ENCODE data around the gene OCLN.
"Not testable (repeated sequence)": the region's sequence is repeated elsewhere in the genome, so short reads cannot be mapped to it uniquely, and the experiment has no call there.

OCLN gene

GRCh38 chr5:69530561-69531405, 38.2 kb downstream of the OCLN start:
- DNase-seq = no peak
- H3K27ac Mint-ChIP-seq = peak overlapping the region; percentile 50
- H3K4me1 Mint-ChIP-seq = no peaks in the 10 kb centered on the region
- H3K4me3 Mint-ChIP-seq = no peak overlapping the region
- peaks cover 4% of the 10 kb centered on the region for H3K27me3 Mint-ChIP-seq (ENCODE audit: low read depth, poor library complexity)
- no peaks in the 10 kb centered on the region for H3K36me3 Mint-ChIP-seq (ENCODE audit: low read depth)
- no peaks in the 10 kb centered on the region for H3K9me3 Mint-ChIP-seq
- no peak for TF ChIP-seq CTCF (IDR thresholded peaks at IDR 0.05)

GRCh38 chr5:69531406-69531801, 38.8 kb downstream of the OCLN start:
- Mint-ChIP-seq H3K27ac (peak overlapping the region; percentile 50), H3K4me3 (no peak overlapping the region), H3K36me3 (ENCODE audit: low read depth) (no peaks in the 10 kb centered on the region), H3K9me3 (no peaks in the 10 kb centered on the region), H3K4me1 (no peaks in the 10 kb centered on the region), H3K27me3 (ENCODE audit: low read depth, poor library complexity) (peaks cover 4% of the 10 kb centered on the region)
- no peak for DNase-seq
- no peak for TF ChIP-seq CTCF (IDR thresholded peaks at IDR 0.05)

- not testable (repeated sequence) for H3K4me3 Mint-ChIP-seq
Measured at GRCh38 chr5:69537911-69538310, 45.3 kb downstream of the OCLN start.

GRCh38 chr5:69538735-69539134, 46.1 kb downstream of the OCLN start:
- DNase-seq; H3K27ac Mint-ChIP-seq; H3K4me3 Mint-ChIP-seq; H3K36me3 Mint-ChIP-seq (ENCODE audit: low read depth); H3K9me3 Mint-ChIP-seq; H3K4me1 Mint-ChIP-seq; H3K27me3 Mint-ChIP-seq (ENCODE audit: low read depth, poor library complexity): not testable (repeated sequence)

More at GRCh38 chr5:69537911-69538310, 45.3 kb downstream of the OCLN start:
- not testable (repeated sequence) for H3K27me3 Mint-ChIP-seq (ENCODE audit: low read depth, poor library complexity); H3K27ac Mint-ChIP-seq; H3K4me1 Mint-ChIP-seq; H3K36me3 Mint-ChIP-seq (ENCODE audit: low read depth); H3K9me3 Mint-ChIP-seq; DNase-seq

GRCh38 chr5:69541347-69541746, 48.8 kb downstream of the OCLN start:
- H3K4me1 Mint-ChIP-seq; H3K27ac Mint-ChIP-seq; H3K9me3 Mint-ChIP-seq; H3K27me3 Mint-ChIP-seq (ENCODE audit: low read depth, poor library complexity); DNase-seq; H3K4me3 Mint-ChIP-seq; H3K36me3 Mint-ChIP-seq (ENCODE audit: low read depth): not testable (repeated sequence)

GRCh38 chr5:69542838-69543618, 50.4 kb downstream of the OCLN start:
- H3K27me3 Mint-ChIP-seq (ENCODE audit: low read depth, poor library complexity); H3K36me3 Mint-ChIP-seq (ENCODE audit: low read depth); DNase-seq; H3K27ac Mint-ChIP-seq; H3K9me3 Mint-ChIP-seq; H3K4me1 Mint-ChIP-seq; H3K4me3 Mint-ChIP-seq: not testable (repeated sequence)

DNA sequence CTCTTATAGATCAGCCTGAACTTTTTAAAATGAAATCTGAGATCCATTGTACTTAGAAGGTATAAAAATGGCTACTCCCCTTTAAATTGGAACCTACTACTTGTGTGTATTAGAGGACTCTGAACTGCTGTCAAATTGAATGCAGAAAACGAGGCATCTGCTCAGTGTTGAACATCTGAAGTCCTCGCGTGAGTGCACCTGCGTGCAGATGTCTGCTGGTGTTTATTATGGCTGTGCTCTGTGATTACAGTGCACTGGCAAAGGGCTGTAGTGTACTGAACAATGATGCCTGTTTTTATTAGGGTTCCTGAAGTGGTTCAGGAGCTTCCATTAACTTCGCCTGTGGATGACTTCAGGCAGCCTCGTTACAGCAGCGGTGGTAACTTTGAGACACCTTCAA, 52.0 kb downstream of the OCLN start:
- not testable (repeated sequence) for H3K4me1 Mint-ChIP-seq; H3K9me3 Mint-ChIP-seq; H3K36me3 Mint-ChIP-seq (ENCODE audit: low read depth); H3K27ac Mint-ChIP-seq; H3K4me3 Mint-ChIP-seq; H3K27me3 Mint-ChIP-seq (ENCODE audit: low read depth, poor library complexity); DNase-seq

DNA sequence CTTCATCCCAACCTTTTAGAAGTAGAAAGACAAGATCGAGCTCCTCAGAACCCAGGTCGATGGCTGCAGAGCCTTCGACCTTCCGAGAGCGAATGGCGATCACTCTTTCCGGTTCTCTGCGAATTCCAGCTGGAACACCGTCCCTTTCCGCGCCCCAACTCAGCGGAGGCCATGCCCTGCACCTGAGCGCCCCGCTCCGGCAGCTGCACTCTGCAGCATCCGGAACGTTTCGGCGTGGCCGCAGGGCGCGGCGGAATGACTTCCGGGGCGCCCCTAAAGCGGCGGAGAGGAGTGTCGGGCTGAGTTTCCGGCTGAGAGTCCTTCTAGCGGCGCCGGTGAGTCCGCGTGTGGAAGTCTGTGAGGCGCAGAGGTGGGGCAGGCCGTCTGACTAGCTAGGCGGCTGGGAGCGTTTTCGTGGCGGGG, 67.3 kb downstream of the OCLN start, which contains the start of gene GTF2H2C:
GTF2H2C (plus strand) TSS at position 284 of the 423 bp plus-strand sequence. CDS start 4,942 bp downstream, outside the sequence.
- H3K27me3 Mint-ChIP-seq (ENCODE audit: low read depth, poor library complexity); H3K36me3 Mint-ChIP-seq (ENCODE audit: low read depth); H3K9me3 Mint-ChIP-seq; H3K4me1 Mint-ChIP-seq: not testable (repeated sequence)
- peak; percentile 11 for TF ChIP-seq CTCF (IDR thresholded peaks at IDR 0.05)
- DNase-seq = peak; percentile 66
- H3K4me3 Mint-ChIP-seq = peak within 1 kb of the TSS; percentile 96
- peak within 1 kb of the TSS; percentile 97 for H3K27ac Mint-ChIP-seq

GRCh38 chr5:69560587-69561431, 68.2 kb downstream of the OCLN start:
- DNase-seq; H3K36me3 Mint-ChIP-seq (ENCODE audit: low read depth); H3K27me3 Mint-ChIP-seq (ENCODE audit: low read depth, poor library complexity); H3K9me3 Mint-ChIP-seq; H3K4me1 Mint-ChIP-seq; H3K27ac Mint-ChIP-seq: not testable (repeated sequence)
- peak overlapping the region; percentile 71 for H3K4me3 Mint-ChIP-seq

DNA sequence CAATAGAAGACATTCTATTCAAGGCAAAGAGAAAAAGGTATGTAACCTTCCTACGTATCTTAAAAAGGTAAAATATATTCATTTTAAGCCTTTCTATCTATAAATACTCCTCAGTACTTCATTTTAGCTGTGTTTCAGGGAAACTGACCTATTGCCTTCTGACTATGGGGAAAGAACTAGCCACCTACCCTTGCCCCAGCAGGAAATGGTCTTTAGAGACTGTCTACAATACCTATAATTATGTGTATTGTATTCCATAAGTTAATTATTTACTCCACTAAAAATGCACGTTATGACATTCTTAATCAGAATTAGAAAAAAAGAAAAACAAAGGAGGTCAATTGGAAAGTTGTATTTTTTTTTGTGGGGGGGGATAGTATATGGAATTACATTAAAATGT, 73.6 kb downstream of the OCLN start:
- H3K4me3 Mint-ChIP-seq; H3K27me3 Mint-ChIP-seq (ENCODE audit: low read depth, poor library complexity); DNase-seq; H3K27ac Mint-ChIP-seq; H3K36me3 Mint-ChIP-seq (ENCODE audit: low read depth); H3K9me3 Mint-ChIP-seq; H3K4me1 Mint-ChIP-seq: not testable (repeated sequence)

GRCh38 chr5:69568072-69568471, 75.5 kb downstream of the OCLN start:
- H3K36me3 Mint-ChIP-seq (ENCODE audit: low read depth); DNase-seq; H3K27me3 Mint-ChIP-seq (ENCODE audit: low read depth, poor library complexity); H3K27ac Mint-ChIP-seq; H3K4me3 Mint-ChIP-seq; H3K9me3 Mint-ChIP-seq; H3K4me1 Mint-ChIP-seq: not testable (repeated sequence)
